A673 (cell line): ENCODE data around the gene CD164.

ENCODE experiments used
- CTCF ChIP-seq: fragments of 300-800, 200-600 bp; sonication (generic); conservative IDR thresholded peaks from 2 replicates; pipeline ENCODE4 v1.5.1; 2017; ENCODE audit warnings: low read depth, mild to moderate bottlenecking, antibody characterized with exemption, low read length, moderate library complexity, mixed read lengths
- EZH2 ChIP-seq: fragments of 200-600 bp; sonication (generic); IDR thresholded peaks from 2 replicates; pipeline ENCODE4 v1.6.1; 2017; ENCODE audit warnings: borderline replicate concordance, low read depth, mild to moderate bottlenecking, mixed read lengths, antibody characterized with exemption, low read length; ENCODE audit not compliant: poor library complexity, severe bottlenecking

- TF ChIP-seq EZH2 (no peak), CTCF (no peak)
Observed at GRCh38 chr6:109360281-109360680, 22.0 kb downstream of the CD164 start.
